GM18517 (cell line): Measurements from ENCODE around the gene ACTRT1.

Experiments
- ATAC-seq: cut with Tn5 transposase; IDR thresholded peaks from one replicate; pipeline ENCODE4 v1.9.1; 2021; ENCODE audit warnings: mild to moderate bottlenecking, moderate library complexity; ENCODE audit not compliant: unreplicated experiment

ACTRT1 gene

DNA sequence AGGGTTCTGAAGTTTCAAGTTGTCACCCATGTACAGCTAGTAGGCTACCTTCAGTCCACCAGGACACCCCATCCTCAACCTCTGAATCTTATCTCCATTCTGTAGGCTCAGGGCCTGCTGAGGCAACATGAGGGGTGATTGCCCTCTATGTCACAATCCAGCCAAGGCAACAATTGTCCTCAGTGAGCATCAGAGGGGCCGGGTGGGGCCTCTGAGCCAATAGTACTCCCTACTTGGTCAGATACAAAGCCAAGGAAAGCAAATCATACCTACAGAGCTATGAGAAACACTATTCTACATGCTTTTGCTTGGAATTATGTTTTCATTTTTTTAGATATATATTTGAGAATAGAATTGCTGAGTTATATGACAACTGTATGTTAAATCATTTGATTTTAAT, at the start of gene ACTRT1:
ACTRT1 (minus strand) TSS at position 101 of the 400 bp plus-strand sequence. CDS start 197 bp downstream, outside the sequence.
- no peak for ATAC-seq

DNA sequence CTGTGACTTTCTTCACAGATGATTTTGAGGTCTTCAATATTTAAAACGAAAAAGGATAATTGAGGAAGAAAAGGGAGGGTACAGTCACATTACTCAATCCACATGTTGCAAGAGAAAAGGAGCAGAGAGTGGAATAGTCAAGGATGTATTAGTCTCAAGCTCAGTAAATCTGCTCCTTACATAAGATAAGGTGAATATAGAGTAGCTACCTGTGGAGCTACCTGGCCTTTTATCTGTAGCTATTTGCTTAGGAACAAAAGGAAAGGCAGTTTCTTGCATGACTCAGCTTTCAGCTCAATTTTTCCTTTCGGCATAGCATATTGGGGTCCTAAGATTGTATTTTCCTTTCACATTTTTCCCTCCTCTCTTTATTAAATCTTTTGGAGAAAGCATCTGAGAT, 26.3 kb upstream of the ACTRT1 start:
- ATAC-seq = no peak

DNA sequence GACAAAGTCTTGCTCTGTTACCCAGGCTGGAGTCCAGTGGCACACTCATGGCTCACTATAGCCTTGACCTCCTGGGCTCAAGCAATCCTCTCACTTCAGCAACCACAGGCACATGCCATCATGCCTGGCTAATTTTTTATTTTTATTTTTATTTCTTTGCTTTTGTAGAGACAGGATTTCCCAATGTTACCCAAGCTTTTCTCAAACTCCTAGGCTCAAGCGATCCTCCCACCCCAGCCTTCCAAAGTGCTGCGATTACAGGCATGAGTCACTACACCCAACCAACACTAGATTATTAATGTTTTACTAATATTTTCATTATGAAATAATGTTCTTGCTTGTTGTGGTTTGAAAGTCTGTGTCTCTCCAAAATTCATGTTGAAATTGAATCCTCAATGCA, 5.2 kb upstream of the ACTRT1 start:
- no peak for ATAC-seq

DNA sequence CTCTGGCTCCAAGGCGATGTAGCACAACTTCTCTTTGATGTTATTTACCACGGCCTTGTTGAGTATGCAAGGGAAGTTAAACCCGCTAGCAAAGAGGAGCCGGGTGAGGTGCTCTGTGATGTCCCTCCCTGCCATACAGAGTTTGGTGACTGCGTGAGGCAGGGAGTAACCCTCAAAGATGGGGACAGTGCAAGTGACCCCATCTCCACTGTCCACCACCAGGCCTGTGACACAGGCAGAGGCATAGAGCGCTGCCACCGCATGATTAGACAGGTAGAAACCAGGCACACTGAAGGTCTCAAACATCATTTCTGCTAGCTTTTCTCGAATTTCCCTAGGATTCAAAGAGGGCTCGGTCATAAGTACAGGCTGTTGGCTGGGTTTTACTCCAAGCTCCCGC, 677 bp downstream of the ACTRT1 start:
- ATAC-seq = no peak

DNA sequence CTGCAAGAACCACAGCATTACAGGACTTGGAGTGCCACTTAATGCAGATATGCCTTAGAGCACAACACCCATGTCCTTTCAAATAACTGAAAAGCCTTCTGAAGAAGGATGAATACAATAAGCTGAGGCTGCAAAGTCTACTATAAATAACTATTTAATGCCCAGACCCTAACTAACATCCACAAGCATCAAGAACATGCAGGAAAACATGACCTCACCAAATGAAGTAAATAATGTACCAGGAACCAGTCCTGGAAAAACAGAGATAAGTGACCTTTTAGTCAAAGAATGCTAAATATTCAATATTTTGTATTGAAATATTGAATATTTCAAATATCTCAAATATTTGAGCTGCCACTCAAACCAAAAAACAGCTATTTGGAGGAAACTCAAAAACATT, 16.9 kb downstream of the ACTRT1 start:
- no peak for ATAC-seq

DNA sequence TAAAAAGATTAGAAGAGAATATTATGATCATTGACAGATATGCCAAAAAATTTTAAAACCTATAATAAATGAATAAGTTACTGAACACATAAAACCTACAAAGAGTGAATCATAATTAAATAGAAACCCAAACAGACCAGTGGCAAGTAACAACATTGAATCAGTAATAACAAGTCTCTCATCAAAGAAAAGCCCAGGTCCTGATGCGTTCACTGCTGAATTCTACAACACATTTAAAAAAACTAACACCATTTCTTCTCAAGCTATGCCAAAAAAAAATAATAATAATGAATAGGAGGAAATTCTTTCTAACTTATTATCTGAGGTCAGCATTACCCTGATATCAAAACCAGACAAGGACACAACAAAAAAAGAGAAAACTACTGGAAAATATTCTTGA, 30.6 kb downstream of the ACTRT1 start:
- no peak for ATAC-seq

DNA sequence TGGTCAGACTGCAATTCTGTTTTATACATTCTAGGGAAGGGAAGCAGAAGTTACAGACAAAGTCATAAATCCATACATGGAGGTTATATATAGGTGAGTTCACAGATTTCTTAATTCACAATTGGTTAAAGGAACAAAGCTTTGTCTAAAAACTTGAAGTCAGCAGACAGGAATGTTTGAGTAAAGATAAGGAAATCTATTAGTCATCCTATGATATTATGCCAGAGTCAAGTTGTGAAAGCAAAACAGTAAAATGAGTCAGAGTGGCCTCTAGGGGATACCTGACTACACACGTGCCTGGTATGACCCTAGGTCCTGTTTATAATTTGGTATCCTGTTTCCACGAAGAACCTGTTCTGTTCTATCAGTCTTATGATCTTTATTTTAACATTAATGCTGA, 31.5 kb downstream of the ACTRT1 start:
- no peak for ATAC-seq

DNA sequence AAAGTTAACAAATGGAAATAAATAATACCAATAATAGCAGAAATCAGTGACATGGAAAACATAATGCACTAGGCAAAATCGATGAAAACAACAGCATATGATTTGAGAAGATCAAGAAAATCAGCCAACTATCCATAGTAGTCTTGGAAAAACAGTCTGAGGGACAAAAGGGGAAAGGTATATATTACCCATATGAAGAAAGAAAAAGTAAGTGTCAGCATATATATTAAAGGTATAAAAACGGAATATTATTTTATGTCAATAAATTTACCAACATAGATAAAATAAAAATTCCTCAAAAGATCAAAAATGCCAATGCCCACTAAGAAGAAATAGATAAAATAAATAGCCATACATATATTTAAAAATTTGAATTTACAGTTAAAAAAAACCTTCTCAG, 33.0 kb downstream of the ACTRT1 start:
- ATAC-seq = no peak

DNA sequence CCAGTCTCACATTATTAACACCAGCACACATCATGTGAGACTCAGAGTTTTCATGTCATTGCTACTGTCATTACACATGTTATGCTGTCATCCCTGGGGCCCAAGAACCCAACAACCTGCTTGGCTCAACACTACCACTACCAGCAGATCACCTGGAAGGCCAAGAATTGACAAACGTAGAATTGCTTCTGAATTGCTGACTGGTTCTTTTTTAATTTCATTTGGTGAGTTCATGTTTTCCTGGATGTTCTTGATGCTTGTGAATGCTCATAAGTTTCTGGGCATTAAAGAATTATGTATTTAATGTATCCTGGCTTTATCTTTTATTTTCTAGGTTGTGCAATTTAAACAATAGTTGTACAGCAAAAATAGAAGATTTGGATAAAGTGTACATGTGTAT, 40.2 kb downstream of the ACTRT1 start:
- no peak for ATAC-seq

DNA sequence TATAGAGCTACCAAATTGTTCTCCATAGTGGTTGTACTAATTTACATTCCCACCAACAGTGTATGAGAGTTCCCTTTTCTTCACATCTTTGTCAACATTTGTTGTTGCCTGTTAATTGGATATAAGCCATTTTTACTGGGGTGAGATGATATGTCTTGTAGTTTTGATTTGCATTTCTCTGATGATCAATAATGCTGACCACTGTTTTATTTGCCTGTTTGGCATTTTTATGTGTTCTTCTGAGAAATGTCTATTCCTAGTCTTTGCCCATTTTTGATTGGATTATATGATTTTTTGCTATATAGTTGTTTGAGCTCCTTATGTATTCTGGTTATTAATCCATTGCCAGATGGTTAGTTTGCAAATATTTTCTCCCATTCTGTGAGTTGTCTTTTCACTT, 44.3 kb downstream of the ACTRT1 start:
- ATAC-seq = no peak
